HG03342 (cell line): ENCODE results near the gene PALLD.

ENCODE experiments used
- ATAC-seq: cut with Tn5 transposase; IDR thresholded peaks from one replicate; pipeline ENCODE4 v1.9.1; 2021; ENCODE audit warnings: mild to moderate bottlenecking, moderate library complexity; ENCODE audit not compliant: unreplicated experiment

The PALLD gene

GRCh38 chr4:168614281-168615057, 117.6 kb downstream of the PALLD start:
- ATAC-seq = no peak

GRCh38 chr4:168615294-168616065, 118.6 kb downstream of the PALLD start:
- ATAC-seq = no peak

- ATAC-seq = no peak
These were observed 121.9 kb downstream of the PALLD start for GRCh38 chr4:168618577-168619265.

GRCh38 chr4:168619266-168619631, 122.4 kb downstream of the PALLD start:
- no peak for ATAC-seq

GRCh38 chr4:168621806-168622589, 125.1 kb downstream of the PALLD start:
- ATAC-seq = no peak

GRCh38 chr4:168622600-168622999, 125.7 kb downstream of the PALLD start:
- no peak for ATAC-seq

- no peak for ATAC-seq
These were observed 126.2 kb downstream of the PALLD start for GRCh38 chr4:168623011-168623410.

- ATAC-seq = no peak
These were observed 126.6 kb downstream of the PALLD start for GRCh38 chr4:168623484-168623883.

- ATAC-seq = no peak
These were observed 131.4 kb downstream of the PALLD start for GRCh38 chr4:168628251-168628650.

- no peak for ATAC-seq
These were observed 132.7 kb downstream of the PALLD start for GRCh38 chr4:168629566-168629965.

GRCh38 chr4:168630445-168631187, 133.8 kb downstream of the PALLD start:
- ATAC-seq = no peak

GRCh38 chr4:168631241-168632162, 134.7 kb downstream of the PALLD start:
- ATAC-seq = no peak

- no peak for ATAC-seq
These were observed 135.5 kb downstream of the PALLD start for GRCh38 chr4:168632301-168632725.

- no peak for ATAC-seq
These were observed 136.2 kb downstream of the PALLD start for GRCh38 chr4:168633064-168633463.

GRCh38 chr4:168633496-168633895, 136.6 kb downstream of the PALLD start:
- no peak for ATAC-seq

- ATAC-seq = no peak
These were observed 137.5 kb downstream of the PALLD start for GRCh38 chr4:168634276-168634802.

- ATAC-seq = no peak
These were observed 139.2 kb downstream of the PALLD start for GRCh38 chr4:168636040-168636439.

- no peak for ATAC-seq
These were observed 139.8 kb downstream of the PALLD start for GRCh38 chr4:168636506-168637196.
